HepG2 (cell line): ENCODE data around the gene PSMD5. TPM values are rescaled to one million over a fixed set of nuclear protein-coding genes. Genes with fewer than 3 reads are reported as not detected.

Experiments used
- ATAD3A ChIP-seq: sonication (generic); formaldehyde crosslinking; IDR thresholded peaks from 2 replicates; pipeline ENCODE4 v1.4.0; 2020; ENCODE audit warnings: missing genetic modification reagents
- CEBPB ChIP-seq: IDR thresholded peaks from 2 replicates; pipeline ENCODE4 v1.6.1; 2011; ENCODE audit warnings: low read depth, low read length, improper control_type of control experiment, borderline replicate concordance
- CENPBD1 ChIP-seq: sonication (generic); formaldehyde crosslinking; IDR thresholded peaks from 2 replicates; pipeline ENCODE4 v1.8.0; 2022; ENCODE audit warnings: missing genetic modification reagents, low read depth, mild to moderate bottlenecking, borderline replicate concordance
- DNMT1 ChIP-seq: sonication (generic); formaldehyde crosslinking; IDR thresholded peaks from 2 replicates; pipeline ENCODE4 v1.5.1; 2020; ENCODE audit warnings: mild to moderate bottlenecking, missing genetic modification reagents
- ETV6 ChIP-seq: sonication (generic); formaldehyde crosslinking; conservative IDR thresholded peaks from 2 replicates; pipeline ENCODE4 v1.4.0; 2020; ENCODE audit warnings: missing genetic modification reagents
- FOSL2 ChIP-seq: sonication (generic); formaldehyde crosslinking; IDR thresholded peaks from 2 replicates; pipeline ENCODE4 v1.4.0; 2020; ENCODE audit warnings: missing genetic modification reagents
- HNRNPK ChIP-seq: fragments of 200-400 bp; formaldehyde crosslinking; IDR thresholded peaks from 2 replicates; pipeline ENCODE4 v1.6.1; 2018; ENCODE audit warnings: low read length, low read depth, moderate library complexity, mild to moderate bottlenecking; ENCODE audit not compliant: poor library complexity, severe bottlenecking
- JUND ChIP-seq: sonication (generic); formaldehyde crosslinking; IDR thresholded peaks from 2 replicates; pipeline ENCODE4 v1.8.0; 2022; ENCODE audit warnings: mild to moderate bottlenecking, missing genetic modification reagents
- KDM2A ChIP-seq: sonication (generic); formaldehyde crosslinking; IDR thresholded peaks from 2 replicates; pipeline ENCODE4 v1.4.0; 2020; ENCODE audit warnings: low read depth, missing genetic modification reagents, borderline replicate concordance
- KDM3A ChIP-seq: IDR thresholded peaks from 2 replicates; pipeline ENCODE4 v1.6.1; 2018; ENCODE audit warnings: low read depth, missing compliant biosample characterization
- MTA3 ChIP-seq: sonication (generic); formaldehyde crosslinking; IDR thresholded peaks from 2 replicates; pipeline ENCODE4 v1.4.0; 2020; ENCODE audit warnings: missing genetic modification reagents
- NFE2 ChIP-seq: sonication (generic); formaldehyde crosslinking; IDR thresholded peaks from 2 replicates; pipeline ENCODE4 v1.4.0; 2020; ENCODE audit warnings: missing genetic modification reagents
- NR1H2 ChIP-seq: sonication (generic); formaldehyde crosslinking; IDR thresholded peaks from 2 replicates; pipeline ENCODE4 v1.8.1; 2022; ENCODE audit warnings: low read depth, missing genetic modification reagents, borderline replicate concordance
- PCBP1 ChIP-seq: fragments of 200-400 bp; formaldehyde crosslinking; IDR thresholded peaks from 2 replicates; pipeline ENCODE4 v1.6.1; 2017; ENCODE audit warnings: mild to moderate bottlenecking, low read depth, low read length, borderline replicate concordance
- RXRA ChIP-seq: sonication (generic); formaldehyde crosslinking; IDR thresholded peaks from 2 replicates; pipeline ENCODE4 v1.5.1; 2020; ENCODE audit warnings: missing genetic modification reagents
- SMARCC2 ChIP-seq: fragments of 450-650 bp; IDR thresholded peaks from 2 replicates; pipeline ENCODE4 v1.6.1; 2017; ENCODE audit warnings: antibody characterized with exemption, mild to moderate bottlenecking
- TCF7 ChIP-seq: sonication (generic); IDR thresholded peaks from 2 replicates; pipeline ENCODE4 v1.6.1; 2016; ENCODE audit warnings: antibody characterized with exemption, low read depth
- TIGD3 ChIP-seq: sonication (generic); formaldehyde crosslinking; IDR thresholded peaks from 2 replicates; pipeline ENCODE4 v1.5.1; 2020; ENCODE audit warnings: mild to moderate bottlenecking, missing genetic modification reagents, borderline replicate concordance
- ZMYM4 ChIP-seq: sonication (generic); formaldehyde crosslinking; IDR thresholded peaks from 2 replicates; pipeline ENCODE4 v1.8.1; 2023; ENCODE audit warnings: mild to moderate bottlenecking, missing genetic modification reagents
- ZNF30 ChIP-seq: sonication (generic); formaldehyde crosslinking; IDR thresholded peaks from 2 replicates; pipeline ENCODE4 v1.5.0; 2020; ENCODE audit warnings: mild to moderate bottlenecking, missing genetic modification reagents
- ZNF367 ChIP-seq: sonication (generic); formaldehyde crosslinking; IDR thresholded peaks from 2 replicates; pipeline ENCODE4 v1.4.0; 2020; ENCODE audit warnings: missing genetic modification reagents, borderline replicate concordance
- ZNF451 ChIP-seq: sonication (generic); formaldehyde crosslinking; IDR thresholded peaks from 2 replicates; pipeline ENCODE4 v1.5.0; 2020; ENCODE audit warnings: mild to moderate bottlenecking, missing genetic modification reagents
- ZNF510 ChIP-seq: sonication (generic); formaldehyde crosslinking; IDR thresholded peaks from 2 replicates; pipeline ENCODE4 v1.4.0; 2020; ENCODE audit warnings: low read depth, mild to moderate bottlenecking, missing genetic modification reagents
- ZNF547 ChIP-seq: sonication (generic); formaldehyde crosslinking; IDR thresholded peaks from 2 replicates; pipeline ENCODE4 v1.5.1; 2020; ENCODE audit warnings: mild to moderate bottlenecking, missing genetic modification reagents
- ZNF773 ChIP-seq: sonication (generic); formaldehyde crosslinking; IDR thresholded peaks from 2 replicates; pipeline ENCODE4 v1.4.0; 2020; ENCODE audit warnings: missing genetic modification reagents, borderline replicate concordance
- ZNF790 ChIP-seq: sonication (generic); formaldehyde crosslinking; IDR thresholded peaks from 2 replicates; pipeline ENCODE4 v1.8.0; 2022; ENCODE audit warnings: missing genetic modification reagents, mild to moderate bottlenecking, borderline replicate concordance
- ZSCAN31 ChIP-seq: sonication (generic); formaldehyde crosslinking; IDR thresholded peaks from 2 replicates; pipeline ENCODE4 v1.5.0; 2020; ENCODE audit warnings: low read depth, mild to moderate bottlenecking, missing genetic modification reagents
- polyA plus RNA-seq, 8 experiments: library from polyadenylated mRNA; depleted of rRNA in 3 of 8; stranded (reverse) in 7 of 8; unstranded in 1 of 8; fragments of >200 nt; fragmentation: Illumina TruSeq in 4 of 8; extraction: Trizol in 4 of 8; gene quantifications; 2 replicates each; pipeline versions ENCODE4 v1.2.1 to v1.2.3, GENCODE V29; 2011 to 2016; ENCODE audit warnings: low read depth in 4 of 8, missing spikeins in 1 of 8, mixed read lengths in 1 of 8; ENCODE audit not compliant: insufficient read depth in 1 of 8
- total RNA-seq, 5 experiments: library from RNA; depleted of rRNA; stranded (reverse); fragments of >200 nt; fragmentation: Illumina TruSeq; extraction: Trizol; gene quantifications; 2 replicates each; pipeline ENCODE4 v1.2.3, GENCODE V29; 2016; ENCODE audit warnings: low read depth in 1 of 5
- TF ChIP-seq, protein P1 (sequence below): sonication (generic); formaldehyde crosslinking; IDR thresholded peaks from 2 replicates; pipeline ENCODE4 v1.4.0; 2020; ENCODE audit warnings: mild to moderate bottlenecking, missing genetic modification reagents

PSMD5 gene
- total and polyA plus RNA-seq, 2 of the 13 experiments (the other 11 are each of a cell fraction or from before 2014, with no cell fraction given): 12.7 to 18.1 TPM

DNA sequence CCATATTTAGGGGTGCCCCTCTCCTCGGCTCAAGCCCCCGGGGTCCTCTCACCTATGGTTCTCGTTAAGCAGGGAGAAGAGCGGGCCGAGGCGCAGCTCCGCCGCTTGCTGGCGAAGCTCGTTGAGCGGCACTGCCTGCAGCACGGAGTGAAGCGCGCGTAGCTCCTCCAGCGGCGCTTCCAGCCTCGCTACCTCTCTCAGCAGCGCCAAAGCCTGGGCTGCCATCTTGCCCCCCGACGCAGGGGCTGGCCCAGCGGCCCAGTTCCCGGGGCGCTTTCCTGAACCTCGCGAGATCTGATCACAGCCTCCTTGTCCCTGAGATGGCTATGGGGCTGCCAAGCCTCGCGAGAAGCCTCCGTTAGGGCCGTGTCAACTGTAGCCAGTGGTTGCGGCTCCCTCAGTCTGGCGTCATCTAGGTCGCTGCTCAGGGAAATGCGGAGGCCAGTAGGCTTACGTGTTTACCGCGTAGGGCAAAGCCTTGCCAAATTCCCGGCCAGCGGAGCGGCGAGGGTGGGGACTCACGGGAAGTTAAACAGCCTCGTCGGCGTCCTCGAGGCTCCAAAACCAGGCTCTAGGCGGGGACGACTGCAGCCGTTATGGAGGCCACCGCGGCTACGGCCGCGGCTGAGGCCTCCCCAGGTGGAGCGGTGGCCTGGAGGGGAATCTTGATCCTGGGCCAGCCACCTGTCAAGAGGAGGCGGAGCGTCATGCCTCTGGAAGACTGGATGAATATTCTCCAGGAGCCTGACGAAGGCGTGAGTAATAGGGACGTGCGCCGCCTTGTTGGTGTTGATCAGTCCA is at the start of gene PSMD5 (continued):
- peak; percentile 81; the same call in 1 of the 2 replicates for TF ChIP-seq KDM3A (CRISPR knock-in tag)
- no peak for TF ChIP-seq ZNF30 (CRISPR knock-in tag)
- no peak for TF ChIP-seq SMARCC2
- no peak for TF ChIP-seq TIGD3 (CRISPR knock-in tag)
- TF ChIP-seq ZNF790: peak; percentile 82; the same call in 1 of the 2 replicates
- TF ChIP-seq ZNF547 (CRISPR knock-in tag): no peak; the same call in 1 of the 2 replicates
- TF ChIP-seq DNMT1 (CRISPR knock-in tag): no peak; the same call in 1 of the 2 replicates
- TF ChIP-seq ZNF367 (CRISPR knock-in tag): peak; percentile 37; the same call in 1 of the 2 replicates
- TF ChIP-seq MTA3: no peak
- no peak for TF ChIP-seq NR1H2 (CRISPR knock-in tag)
- TF ChIP-seq JUND: no peak
- no peak for TF ChIP-seq ZNF510
- 0 out of 2 replicates have a peak, but pooled peaks have one; percentile 59 for TF ChIP-seq ZSCAN31 (CRISPR knock-in tag)
- TF ChIP-seq RXRA: peak; percentile 50; the same call in 1 of the 2 replicates
- TF ChIP-seq ATAD3A (CRISPR knock-in tag): no peak
- TF ChIP-seq TCF7: no peak
- no peak for TF ChIP-seq ETV6
- no peak; the same call in 1 of the 2 replicates for TF ChIP-seq CEBPB
- TF ChIP-seq KDM2A (CRISPR knock-in tag): peak; percentile 79
- TF ChIP-seq ZNF773 (CRISPR knock-in tag): peak; percentile 57; the same call in 1 of the 2 replicates
- peak; percentile 97 for TF ChIP-seq ZMYM4 (CRISPR knock-in tag)
- TF ChIP-seq NFE2: no peak
- TF ChIP-seq ZNF451: no peak
- TF ChIP-seq PCBP1: no peak
- TF ChIP-seq HNRNPK: no peak
- TF ChIP-seq FOSL2 (CRISPR knock-in tag): peak; percentile 31; the same call in 1 of the 2 replicates
- TF ChIP-seq CENPBD1 (CRISPR knock-in tag): no peak
- TF ChIP-seq, protein P1, sequence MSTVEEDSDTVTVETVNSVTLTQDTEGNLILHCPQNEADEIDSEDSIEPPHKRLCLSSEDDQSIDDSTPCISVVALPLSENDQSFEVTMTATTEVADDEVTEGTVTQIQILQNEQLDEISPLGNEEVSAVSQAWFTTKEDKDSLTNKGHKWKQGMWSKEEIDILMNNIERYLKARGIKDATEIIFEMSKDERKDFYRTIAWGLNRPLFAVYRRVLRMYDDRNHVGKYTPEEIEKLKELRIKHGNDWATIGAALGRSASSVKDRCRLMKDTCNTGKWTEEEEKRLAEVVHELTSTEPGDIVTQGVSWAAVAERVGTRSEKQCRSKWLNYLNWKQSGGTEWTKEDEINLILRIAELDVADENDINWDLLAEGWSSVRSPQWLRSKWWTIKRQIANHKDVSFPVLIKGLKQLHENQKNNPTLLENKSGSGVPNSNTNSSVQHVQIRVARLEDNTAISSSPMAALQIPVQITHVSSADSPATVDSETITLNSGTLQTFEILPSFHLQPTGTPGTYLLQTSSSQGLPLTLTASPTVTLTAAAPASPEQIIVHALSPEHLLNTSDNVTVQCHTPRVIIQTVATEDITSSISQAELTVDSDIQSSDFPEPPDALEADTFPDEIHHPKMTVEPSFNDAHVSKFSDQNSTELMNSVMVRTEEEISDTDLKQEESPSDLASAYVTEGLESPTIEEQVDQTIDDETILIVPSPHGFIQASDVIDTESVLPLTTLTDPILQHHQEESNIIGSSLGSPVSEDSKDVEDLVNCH (CRISPR knock-in tag): no peak
